HEK293T (cell line): Measurements from ENCODE around the gene GRAMD4.

Experiments
- ARNT ChIP-seq: fragments of 450-650 bp; IDR thresholded peaks from 2 replicates; pipeline ENCODE4 v1.6.1; 2017; ENCODE audit warnings: mild to moderate bottlenecking
- BHLHE40 ChIP-seq: fragments of 450-650 bp; IDR thresholded peaks from 2 replicates; pipeline ENCODE4 v1.6.1; 2016; ENCODE audit warnings: mild to moderate bottlenecking, moderate library complexity, borderline replicate concordance
- L3MBTL2 ChIP-seq: fragments of 450-650 bp; conservative IDR thresholded peaks from 2 replicates; pipeline ENCODE4 v1.6.1; 2016; ENCODE audit warnings: mild to moderate bottlenecking
- LEF1 ChIP-seq: fragments of 450-650 bp; IDR thresholded peaks from 2 replicates; pipeline ENCODE4 v1.6.1; 2017; ENCODE audit warnings: mild to moderate bottlenecking, borderline replicate concordance
- SUZ12 ChIP-seq: fragments of 450-650 bp; IDR thresholded peaks from 2 replicates; pipeline ENCODE4 v1.6.1; 2016; ENCODE audit warnings: mild to moderate bottlenecking
- TARDBP ChIP-seq: fragments of 450-650 bp; IDR thresholded peaks from 2 replicates; pipeline ENCODE4 v1.6.1; 2016

GRCh38 chr22:46626911-46627805 lies 7.0 kb downstream of the GRAMD4 start:
- TF ChIP-seq BHLHE40 (no peak), TARDBP (no peak), LEF1 (no peak), L3MBTL2 (no peak), ARNT (no peak), SUZ12 (no peak)
